Neural progenitor cell (in vitro differentiated cells): ENCODE measurements around the gene ELF5. TPM values are rescaled to one million over a fixed set of nuclear protein-coding genes. Genes with fewer than 3 reads are reported as not detected.

Experiments
- DNase-seq: peaks from one replicate; pipeline ENCODE4 v3.0.0-alpha.2; 2016; ENCODE audit warnings: low spot score
- H2AFZ ChIP-seq: fragments of 200-600 bp; sonication (generic); replicated peaks from 2 replicates; pipeline ENCODE4 v1.6.1; 2016; ENCODE audit warnings: antibody characterized with exemption
- H3F3A ChIP-seq: fragments of 200-600 bp; sonication (generic); 2 replicates; pipeline ENCODE4 v1.6.1; 2016; ENCODE audit warnings: antibody characterized with exemption, low read depth
- H3K27ac ChIP-seq: fragments of 200-600 bp; sonication (generic); 2 replicates; pipeline ENCODE4 v1.5.1; 2016; ENCODE audit warnings: mild to moderate bottlenecking
- H3K27me3 ChIP-seq: fragments of 200-600 bp; sonication (generic); 2 replicates; pipeline ENCODE4 v1.6.1; 2016; ENCODE audit warnings: mild to moderate bottlenecking, moderate library complexity
- H3K36me3 ChIP-seq: fragments of 200-600 bp; sonication (generic); 2 replicates; pipeline ENCODE4 v1.5.1; 2016
- H3K4me1 ChIP-seq: fragments of 200-600 bp; sonication (generic); 2 replicates; pipeline ENCODE4 v1.6.1; 2016; ENCODE audit warnings: mixed run types
- H3K4me2 ChIP-seq: fragments of 200-600 bp; sonication (generic); 2 replicates; pipeline ENCODE4 v1.6.1; 2016
- H3K4me3 ChIP-seq: fragments of 200-600 bp; sonication (generic); 2 replicates; pipeline ENCODE4 v1.5.1; 2016
- H3K79me2 ChIP-seq: fragments of 200-600 bp; sonication (generic); 2 replicates; pipeline ENCODE4 v1.6.1; 2016; ENCODE audit warnings: low read depth
- H3K9ac ChIP-seq: fragments of 200-600 bp; sonication (generic); 2 replicates; pipeline ENCODE4 v1.6.1; 2016
- H3K9me3 ChIP-seq: fragments of 200-600 bp; sonication (generic); 2 replicates; pipeline ENCODE4 v1.5.1; 2016; ENCODE audit warnings: low read depth
- H4K20me1 ChIP-seq: fragments of 200-600 bp; sonication (generic); 2 replicates; pipeline ENCODE4 v1.6.1; 2016; ENCODE audit warnings: low read depth
- H3K27ac Mint-ChIP-seq: 3 replicates; pipeline ENCODE4 v1.8.0; 2021; ENCODE audit warnings: mixed read lengths
- H3K27me3 Mint-ChIP-seq: 2 replicates; pipeline ENCODE4 v1.8.0; 2022; ENCODE audit warnings: low read depth, mild to moderate bottlenecking, inconsistent platforms, moderate library complexity, mixed read lengths; ENCODE audit not compliant: insufficient read depth
- H3K36me3 Mint-ChIP-seq: 3 replicates; pipeline ENCODE4 v1.8.0; 2021; ENCODE audit warnings: mixed read lengths
- H3K4me1 Mint-ChIP-seq: 3 replicates; pipeline ENCODE4 v1.8.0; 2021; ENCODE audit warnings: mixed read lengths
- H3K4me3 Mint-ChIP-seq: 3 replicates; pipeline ENCODE4 v1.8.0; 2021; ENCODE audit warnings: mild to moderate bottlenecking, moderate library complexity, mixed read lengths
- H3K9me3 Mint-ChIP-seq: 3 replicates; pipeline ENCODE4 v1.8.0; 2020; ENCODE audit warnings: mixed read lengths
- CTCF ChIP-seq: fragments of 200-600 bp; sonication (generic); IDR thresholded peaks from 2 replicates; pipeline ENCODE4 v1.5.1; 2017; ENCODE audit warnings: antibody characterized with exemption, mild to moderate bottlenecking
- EZH2 ChIP-seq: fragments of 200-600 bp; sonication (generic); IDR thresholded peaks from 2 replicates; pipeline ENCODE4 v1.6.1; 2017; ENCODE audit warnings: antibody characterized with exemption, mild to moderate bottlenecking, moderate library complexity
- EZH2phosphoT487 ChIP-seq: fragments of 200-600 bp; sonication (generic); IDR thresholded peaks from 2 replicates; pipeline ENCODE4 v1.6.1; 2017; ENCODE audit warnings: antibody characterized with exemption
- total RNA-seq: library from RNA; depleted of rRNA; stranded (reverse); fragments of >200 nt; gene quantifications from 2 replicates; pipeline ENCODE4 v1.2.3, GENCODE V29; 2015; ENCODE audit warnings: low replicate concordance

Gene ELF5
- total RNA-seq, 1 donor from 2014 or later = not detected

DNA sequence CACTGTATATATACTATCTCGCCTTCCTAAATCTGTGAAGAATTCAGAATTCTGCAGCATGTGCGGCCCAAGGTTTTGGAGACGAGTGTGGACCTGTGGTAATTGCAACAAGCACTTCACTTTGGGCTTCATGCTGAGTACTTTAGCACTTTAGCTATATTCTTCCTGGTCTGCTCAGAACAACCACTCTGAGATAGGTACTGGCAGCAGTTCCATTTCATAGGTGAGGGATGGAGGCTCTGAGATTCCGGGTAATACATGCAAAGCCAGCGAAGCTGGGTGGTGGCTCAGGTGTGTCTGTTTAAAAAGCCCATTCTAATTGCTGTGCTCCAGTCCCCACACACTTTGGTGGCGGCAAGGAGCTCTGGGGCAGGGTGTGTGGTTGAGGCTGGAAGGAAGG lies 6.4 kb downstream of the ELF5 start:
- no peak overlapping the region for H3K4me3 ChIP-seq
- Mint-ChIP-seq H3K4me3 (no peak overlapping the region), H3K4me1 (peaks cover 30% of the 10 kb centered on the region), H3K27me3 (peaks cover 9% of the 10 kb centered on the region), H3K36me3 (no peaks in the 10 kb centered on the region), H3K9me3 (no peaks in the 10 kb centered on the region), H3K27ac (no peak overlapping the region)
- H4K20me1 ChIP-seq = no peaks in the 10 kb centered on the region
- no peak overlapping the region for H3K27ac ChIP-seq
- H3F3A ChIP-seq = no peaks in the 10 kb centered on the region
- peaks cover 13% of the 10 kb centered on the region for H3K4me1 ChIP-seq
- no peaks in the 10 kb centered on the region for H3K79me2 ChIP-seq
- H3K9ac ChIP-seq = no peak overlapping the region
- no peak for DNase-seq
- TF ChIP-seq CTCF = no peak
- no peak for TF ChIP-seq EZH2phosphoT487
- no peak for TF ChIP-seq EZH2
- H3K36me3 ChIP-seq = no peaks in the 10 kb centered on the region
- H3K27me3 ChIP-seq = no peaks in the 10 kb centered on the region
- H3K4me2 ChIP-seq = no peak overlapping the region
- H2AFZ ChIP-seq = no peak overlapping the region
- H3K9me3 ChIP-seq = no peaks in the 10 kb centered on the region

DNA sequence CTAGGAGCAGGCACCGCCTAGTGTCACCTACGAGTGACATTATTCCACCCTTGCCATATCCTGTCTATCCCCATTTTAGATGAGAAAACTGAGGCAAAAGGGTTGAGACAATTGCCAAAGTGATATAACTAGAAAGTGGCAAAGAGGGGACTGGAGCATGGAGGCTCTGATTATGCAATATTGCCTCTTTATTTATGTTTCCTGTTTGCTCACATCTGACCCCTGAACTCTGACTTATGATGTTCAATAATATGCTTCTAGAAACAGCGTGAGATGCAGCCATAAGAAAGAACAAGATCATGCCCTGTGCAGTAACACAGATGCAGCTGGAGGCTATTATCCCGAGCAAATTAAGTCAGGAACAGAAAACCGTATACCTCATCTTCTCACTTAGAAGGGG lies 7.7 kb downstream of the ELF5 start:
- H3K9me3 ChIP-seq = no peaks in the 10 kb centered on the region
- no peak overlapping the region for H3K27ac ChIP-seq
- H3F3A ChIP-seq = no peaks in the 10 kb centered on the region
- no peak overlapping the region for H3K4me2 ChIP-seq
- H3K27me3 ChIP-seq = no peaks in the 10 kb centered on the region
- H2AFZ ChIP-seq = no peak overlapping the region
- H3K9ac ChIP-seq = no peak overlapping the region
- H3K36me3 ChIP-seq = no peaks in the 10 kb centered on the region
- TF ChIP-seq CTCF (no peak), EZH2 (no peak), EZH2phosphoT487 (no peak)
- Mint-ChIP-seq H3K27ac (no peak overlapping the region), H3K27me3 (peaks cover 9% of the 10 kb centered on the region), H3K4me3 (no peak overlapping the region), H3K36me3 (no peaks in the 10 kb centered on the region), H3K4me1 (peaks cover 42% of the 10 kb centered on the region), H3K9me3 (no peaks in the 10 kb centered on the region)
- H3K4me1 ChIP-seq = peaks cover 23% of the 10 kb centered on the region
- H3K79me2 ChIP-seq = no peaks in the 10 kb centered on the region
- H4K20me1 ChIP-seq = no peaks in the 10 kb centered on the region
- no peak overlapping the region for H3K4me3 ChIP-seq
- DNase-seq = no peak

- no peaks in the 10 kb centered on the region for H3K36me3 ChIP-seq
- Mint-ChIP-seq H3K27me3 (peaks cover 9% of the 10 kb centered on the region), H3K9me3 (no peaks in the 10 kb centered on the region), H3K27ac (no peak overlapping the region), H3K36me3 (no peaks in the 10 kb centered on the region), H3K4me1 (peaks cover 21% of the 10 kb centered on the region), H3K4me3 (no peak overlapping the region)
- no peaks in the 10 kb centered on the region for H4K20me1 ChIP-seq
- no peak overlapping the region for H3K4me2 ChIP-seq
- no peaks in the 10 kb centered on the region for H3K9me3 ChIP-seq
- no peak overlapping the region for H3K9ac ChIP-seq
- no peaks in the 10 kb centered on the region for H3K79me2 ChIP-seq
- H3K4me1 ChIP-seq = peaks cover 15% of the 10 kb centered on the region
- H3K27ac ChIP-seq = no peak overlapping the region
- H2AFZ ChIP-seq = no peak overlapping the region
- no peak for TF ChIP-seq CTCF
- TF ChIP-seq EZH2phosphoT487 = no peak
- TF ChIP-seq EZH2 = no peak
- DNase-seq = no peak
- H3K27me3 ChIP-seq = no peaks in the 10 kb centered on the region
- no peaks in the 10 kb centered on the region for H3F3A ChIP-seq
- H3K4me3 ChIP-seq = no peak overlapping the region
Measured at GRCh38 chr11:34502949-34503348, 10.6 kb downstream of the ELF5 start.

DNA sequence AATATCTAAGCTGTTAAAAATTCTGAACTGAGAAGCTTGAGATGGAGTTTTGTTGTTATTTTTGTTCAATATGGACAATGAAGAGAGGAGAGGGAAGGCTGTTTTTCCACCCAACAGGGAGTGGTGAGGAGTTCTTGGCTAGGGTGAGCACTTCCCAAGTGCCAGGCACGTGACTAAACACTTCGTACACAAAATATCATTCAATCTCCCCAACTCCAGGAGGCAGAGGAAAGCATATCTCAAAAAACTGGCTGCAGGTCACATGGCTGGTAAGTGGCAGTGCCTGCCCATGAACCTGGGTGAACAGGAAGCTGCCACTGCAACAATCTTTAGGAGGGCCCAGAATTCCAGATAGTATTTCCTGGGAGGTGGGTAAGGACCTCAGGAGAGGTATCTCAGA lies 11.6 kb downstream of the ELF5 start:
- no peak overlapping the region for H2AFZ ChIP-seq
- Mint-ChIP-seq H3K4me1 (peaks cover 21% of the 10 kb centered on the region), H3K9me3 (no peaks in the 10 kb centered on the region), H3K36me3 (no peaks in the 10 kb centered on the region), H3K4me3 (peak overlapping the region; percentile 18), H3K27ac (peak overlapping the region; percentile 80), H3K27me3 (peaks cover 6% of the 10 kb centered on the region)
- H4K20me1 ChIP-seq = no peaks in the 10 kb centered on the region
- no peaks in the 10 kb centered on the region for H3K79me2 ChIP-seq
- H3K27ac ChIP-seq = no peak overlapping the region
- H3K9me3 ChIP-seq = no peaks in the 10 kb centered on the region
- no peaks in the 10 kb centered on the region for H3K36me3 ChIP-seq
- H3F3A ChIP-seq = no peaks in the 10 kb centered on the region
- peaks cover 15% of the 10 kb centered on the region for H3K4me1 ChIP-seq
- no peak for DNase-seq
- TF ChIP-seq EZH2phosphoT487 = no peak
- no peak for TF ChIP-seq EZH2
- TF ChIP-seq CTCF = no peak
- peak overlapping the region; percentile 12 for H3K4me2 ChIP-seq
- no peak overlapping the region for H3K9ac ChIP-seq
- no peak overlapping the region for H3K4me3 ChIP-seq
- H3K27me3 ChIP-seq = no peaks in the 10 kb centered on the region
